Parathyroid adenoma (tissue), 2 donors: ENCODE measurements around the gene CAMTA1.

Experiments used
- H2AFZ ChIP-seq: fragments of 300-600 bp; sonication (generic); one replicate; pipeline ENCODE4 v1.7.0; 2017; ENCODE audit warnings: antibody characterized with exemption, mild to moderate bottlenecking
- H3K27ac ChIP-seq: fragments of 300-600 bp; sonication (generic); one replicate; pipeline ENCODE4 v1.7.0; 2017
- H3K27me3 ChIP-seq: fragments of 300-600 bp; sonication (generic); one replicate; pipeline ENCODE4 v1.7.0; 2017; ENCODE audit warnings: low read length; ENCODE audit not compliant: control insufficient read depth, insufficient read depth
- H3K36me3 ChIP-seq: fragments of 300-600 bp; sonication (generic); one replicate; pipeline ENCODE4 v1.7.0; 2017; ENCODE audit warnings: low read length; ENCODE audit not compliant: control insufficient read depth, insufficient read depth
- H3K4me1 ChIP-seq: fragments of 300-600 bp; sonication (generic); one replicate; pipeline ENCODE4 v1.7.0; 2017; ENCODE audit warnings: control low read depth
- H3K4me2 ChIP-seq: fragments of 300-600 bp; sonication (generic); one replicate; pipeline ENCODE4 v1.7.0; 2017; ENCODE audit warnings: low read length
- H3K4me3 ChIP-seq: fragments of 300-600 bp; sonication (generic); one replicate; pipeline ENCODE4 v1.7.0; 2017; ENCODE audit warnings: low read depth, low read length
- H3K79me2 ChIP-seq: fragments of 300-600 bp; sonication (generic); one replicate; pipeline ENCODE4 v1.7.0; 2017; ENCODE audit warnings: control low read depth
- H3K9ac ChIP-seq: fragments of 300-600 bp; sonication (generic); one replicate; pipeline ENCODE4 v1.7.0; 2017; ENCODE audit warnings: mild to moderate bottlenecking
- H3K9me3 ChIP-seq: fragments of 300-600 bp; sonication (generic); one replicate; pipeline ENCODE4 v1.7.0; 2017; ENCODE audit warnings: low read length; ENCODE audit not compliant: control insufficient read depth
- CTCF ChIP-seq: fragments of 300-600 bp; sonication (generic); IDR thresholded peaks from one replicate; pipeline ENCODE4 v1.7.0; 2017; ENCODE audit warnings: antibody characterized with exemption, mild to moderate bottlenecking
- donor health status: primary hyperparathyroidism.

The CAMTA1 gene

GRCh38 chr1:6870571-6870970 is 85.3 kb downstream of the CAMTA1 start:
- Histone ChIP-seq H3K4me3 (no peak overlapping the region), H3K27me3 (no peaks in the 10 kb centered on the region), H3K4me2 (no peak overlapping the region), H3K9ac (no peak overlapping the region), H3K9me3 (no peaks in the 10 kb centered on the region), H3K4me1 (peaks cover 8% of the 10 kb centered on the region), H3K79me2 (no peaks in the 10 kb centered on the region), H2AFZ (no peak overlapping the region), H3K27ac (no peak overlapping the region), H3K36me3 (no peaks in the 10 kb centered on the region)
- TF ChIP-seq CTCF: no peak

- TF ChIP-seq CTCF: no peak
- Histone ChIP-seq H3K79me2 (no peaks in the 10 kb centered on the region), H3K27me3 (no peaks in the 10 kb centered on the region), H3K4me2 (peak overlapping the region; percentile 18), H2AFZ (no peak overlapping the region), H3K4me1 (peaks cover 8% of the 10 kb centered on the region), H3K4me3 (no peak overlapping the region), H3K36me3 (no peaks in the 10 kb centered on the region), H3K9me3 (no peaks in the 10 kb centered on the region), H3K9ac (no peak overlapping the region), H3K27ac (no peak overlapping the region)
These were observed 86.2 kb downstream of the CAMTA1 start for GRCh38 chr1:6871300-6871972.

- H3K36me3 ChIP-seq: no peaks in the 10 kb centered on the region
- H3K4me1 ChIP-seq: peaks cover 8% of the 10 kb centered on the region
- H3K9ac ChIP-seq: no peak overlapping the region
- H3K27ac ChIP-seq: no peak overlapping the region
- H3K9me3 ChIP-seq: no peaks in the 10 kb centered on the region
- no peaks in the 10 kb centered on the region for H3K79me2 ChIP-seq
- no peak overlapping the region for H3K4me2 ChIP-seq
- no peak overlapping the region for H3K4me3 ChIP-seq
- no peak for TF ChIP-seq CTCF
- no peaks in the 10 kb centered on the region for H3K27me3 ChIP-seq
- no peak overlapping the region for H2AFZ ChIP-seq
These were observed 87.5 kb downstream of the CAMTA1 start for GRCh38 chr1:6872573-6873261.

- Histone ChIP-seq H3K4me3 (no peak overlapping the region), H2AFZ (no peak overlapping the region), H3K4me1 (peaks cover 4% of the 10 kb centered on the region), H3K27ac (no peak overlapping the region), H3K79me2 (no peaks in the 10 kb centered on the region), H3K36me3 (no peaks in the 10 kb centered on the region), H3K9me3 (no peaks in the 10 kb centered on the region), H3K4me2 (no peak overlapping the region), H3K9ac (no peak overlapping the region), H3K27me3 (no peaks in the 10 kb centered on the region)
- TF ChIP-seq CTCF: no peak
These were observed 88.2 kb downstream of the CAMTA1 start for GRCh38 chr1:6873298-6874015.
